ENCODE results near the gene MRPL37.

DNA sequence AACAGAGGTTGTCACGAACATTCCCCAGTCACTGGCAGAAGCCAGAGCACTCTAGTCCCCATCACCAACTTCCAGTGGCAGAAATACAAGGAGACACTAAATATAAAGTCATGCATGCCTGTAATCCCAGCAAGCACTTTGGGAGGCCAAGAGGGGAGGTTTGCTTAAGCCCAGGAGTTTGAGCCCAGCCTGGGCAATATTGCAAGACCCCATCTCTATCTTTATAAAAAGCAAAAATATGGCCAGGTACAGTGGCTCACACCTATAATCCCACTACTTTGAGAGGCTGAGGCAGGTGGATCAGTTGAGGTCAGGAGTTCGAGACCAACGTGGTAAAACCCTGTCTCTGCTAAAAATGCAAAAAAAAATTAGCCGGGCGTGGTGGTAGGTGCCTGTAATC lies 6.5 kb upstream of the MRPL37 start:
- no peak for TF ChIP-seq EZH2 (IDR thresholded peaks at IDR 0.05; ENCODE audit: low read depth)
- TF ChIP-seq, protein P1, sequence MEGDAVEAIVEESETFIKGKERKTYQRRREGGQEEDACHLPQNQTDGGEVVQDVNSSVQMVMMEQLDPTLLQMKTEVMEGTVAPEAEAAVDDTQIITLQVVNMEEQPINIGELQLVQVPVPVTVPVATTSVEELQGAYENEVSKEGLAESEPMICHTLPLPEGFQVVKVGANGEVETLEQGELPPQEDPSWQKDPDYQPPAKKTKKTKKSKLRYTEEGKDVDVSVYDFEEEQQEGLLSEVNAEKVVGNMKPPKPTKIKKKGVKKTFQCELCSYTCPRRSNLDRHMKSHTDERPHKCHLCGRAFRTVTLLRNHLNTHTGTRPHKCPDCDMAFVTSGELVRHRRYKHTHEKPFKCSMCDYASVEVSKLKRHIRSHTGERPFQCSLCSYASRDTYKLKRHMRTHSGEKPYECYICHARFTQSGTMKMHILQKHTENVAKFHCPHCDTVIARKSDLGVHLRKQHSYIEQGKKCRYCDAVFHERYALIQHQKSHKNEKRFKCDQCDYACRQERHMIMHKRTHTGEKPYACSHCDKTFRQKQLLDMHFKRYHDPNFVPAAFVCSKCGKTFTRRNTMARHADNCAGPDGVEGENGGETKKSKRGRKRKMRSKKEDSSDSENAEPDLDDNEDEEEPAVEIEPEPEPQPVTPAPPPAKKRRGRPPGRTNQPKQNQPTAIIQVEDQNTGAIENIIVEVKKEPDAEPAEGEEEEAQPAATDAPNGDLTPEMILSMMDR (conservative IDR thresholded peaks at IDR 0.05) = no peak
